Stimulated activated CD4-positive, alpha-beta T cell treated with anti-CD3 and anti-CD28 coated beads, Interleukin-4, amount 100 ng/mL, for 1 hour (primary cell): ENCODE data around the gene SYTL5.

Experiments used
- DNase-seq: peaks from one replicate; pipeline ENCODE4 v3.0.0-alpha.2; 2020

SYTL5 gene

GRCh38 chrX:38095971-38096529 is 89.7 kb downstream of the SYTL5 start:
- DNase-seq, result no peak

GRCh38 chrX:38099688-38100087 is 93.3 kb downstream of the SYTL5 start:
- DNase-seq, result no peak

DNA sequence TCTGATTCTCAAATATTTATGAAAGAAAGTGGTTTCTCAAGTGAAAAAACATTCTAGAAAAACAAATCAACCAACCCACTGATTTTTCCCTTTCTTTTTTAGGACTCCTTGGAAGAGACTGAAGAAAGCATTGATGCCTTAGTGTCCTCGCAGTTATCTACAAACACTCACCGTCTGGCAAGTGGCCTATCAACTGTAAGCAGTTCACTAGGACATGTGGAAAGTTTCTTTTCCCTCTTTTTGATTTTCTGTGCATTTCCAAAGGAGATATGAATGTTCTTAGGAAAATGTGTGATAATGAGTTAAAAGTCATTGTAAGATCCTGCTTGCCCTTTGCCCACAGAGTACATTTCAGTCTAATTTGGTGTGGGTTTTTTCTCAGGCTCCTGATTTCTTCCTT is 95.9 kb downstream of the SYTL5 start:
- DNase-seq, result no peak

DNA sequence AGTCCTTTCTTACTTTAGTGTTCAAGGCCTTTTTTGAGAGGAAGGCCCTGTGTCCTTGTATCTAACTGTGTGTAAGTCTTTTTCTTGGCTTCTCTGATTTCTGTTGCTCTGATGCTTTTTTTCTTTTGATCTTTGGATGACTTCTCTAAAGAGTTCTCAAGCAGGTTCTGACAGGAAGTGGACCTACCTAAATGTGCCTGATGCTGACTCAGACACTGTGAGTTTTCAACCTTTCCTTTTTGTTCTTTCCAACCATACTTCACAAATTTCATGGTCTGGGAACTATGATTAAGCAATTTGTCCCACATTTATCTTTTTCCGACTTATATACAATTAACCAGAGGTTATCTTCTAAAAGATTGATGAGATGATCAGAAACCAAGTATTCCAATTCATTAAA is 96.5 kb downstream of the SYTL5 start:
- no peak for DNase-seq

DNA sequence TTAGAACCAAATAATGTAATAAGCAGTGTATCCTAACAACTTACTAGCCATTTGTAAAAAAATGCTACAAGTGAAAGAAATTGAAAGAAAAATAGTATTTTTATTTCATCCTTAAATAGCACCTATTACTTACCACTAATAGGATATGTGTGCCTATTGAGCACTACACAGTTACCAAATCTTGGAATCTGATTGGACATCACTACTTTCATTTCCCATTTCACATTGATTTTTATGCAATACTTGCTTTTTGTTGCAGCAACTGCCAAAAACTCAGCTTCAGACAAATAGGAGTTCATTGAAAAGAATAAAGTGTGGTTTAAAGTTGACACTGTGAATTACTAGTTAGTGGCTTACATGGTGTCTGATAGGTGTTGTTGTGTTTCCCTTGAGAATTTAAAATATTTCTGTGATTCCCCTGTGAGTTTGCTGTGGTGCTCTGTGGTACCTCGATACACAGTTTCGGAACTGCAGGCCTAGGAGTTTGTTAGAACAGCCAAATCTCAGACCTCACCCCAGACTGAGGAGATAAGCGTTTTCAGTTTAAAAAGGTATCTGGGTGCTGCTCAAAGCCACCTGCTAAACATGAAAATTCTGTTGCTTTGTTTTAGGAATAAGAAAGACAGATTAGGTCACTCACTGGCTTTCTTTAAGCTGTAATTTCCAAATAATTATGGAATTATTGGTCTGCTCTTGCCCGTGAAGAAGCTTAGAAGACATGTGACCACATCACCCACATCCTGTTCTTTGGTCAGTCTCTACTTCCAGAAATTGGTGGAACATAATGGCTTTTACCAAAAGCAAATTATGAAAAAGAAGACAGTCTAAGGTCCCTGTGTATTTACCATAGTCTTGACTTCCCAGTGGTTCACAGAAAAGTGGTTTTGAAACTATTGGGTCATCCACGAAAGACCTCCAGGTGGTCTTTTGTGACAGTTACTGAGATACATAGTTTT is 97.8 kb downstream of the SYTL5 start:
- DNase-seq, result no peak

DNA sequence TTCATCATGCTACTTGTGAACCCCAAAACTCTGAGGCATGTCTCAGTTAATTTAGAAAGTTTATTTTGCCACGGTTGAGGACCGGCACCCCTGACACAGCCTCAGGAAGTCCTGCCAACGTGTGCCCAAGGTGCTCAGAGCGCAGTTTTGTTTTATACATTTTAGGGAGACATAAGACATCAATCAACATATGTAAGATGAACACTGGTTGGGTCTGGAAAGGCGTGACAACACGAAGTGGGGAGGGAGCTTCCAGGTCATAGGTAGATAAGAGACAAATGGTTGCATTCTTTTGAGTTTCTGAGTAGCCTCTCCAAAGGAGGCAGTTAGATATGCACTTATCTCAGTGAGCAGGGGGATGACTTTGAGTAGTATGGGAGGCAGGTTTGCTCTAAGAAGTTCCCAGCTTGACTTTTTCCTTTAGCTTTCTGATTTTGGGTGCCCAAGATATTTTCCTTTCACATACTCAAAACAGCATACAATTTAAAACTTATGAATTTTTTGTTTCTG is 98.9 kb downstream of the SYTL5 start:
- DNase-seq, result no peak

- DNase-seq, result no peak
Observed at GRCh38 chrX:38106991-38107655, 100.8 kb downstream of the SYTL5 start.

GRCh38 chrX:38108364-38108763 is 102.0 kb downstream of the SYTL5 start:
- DNase-seq, result no peak

GRCh38 chrX:38109042-38109898 is 102.9 kb downstream of the SYTL5 start:
- DNase-seq, result no peak

GRCh38 chrX:38110231-38110630 is 103.9 kb downstream of the SYTL5 start:
- no peak for DNase-seq

GRCh38 chrX:38111196-38111595 is 104.8 kb downstream of the SYTL5 start:
- DNase-seq, result no peak

- no peak for DNase-seq
Observed at GRCh38 chrX:38112566-38112965, 106.2 kb downstream of the SYTL5 start.

DNA sequence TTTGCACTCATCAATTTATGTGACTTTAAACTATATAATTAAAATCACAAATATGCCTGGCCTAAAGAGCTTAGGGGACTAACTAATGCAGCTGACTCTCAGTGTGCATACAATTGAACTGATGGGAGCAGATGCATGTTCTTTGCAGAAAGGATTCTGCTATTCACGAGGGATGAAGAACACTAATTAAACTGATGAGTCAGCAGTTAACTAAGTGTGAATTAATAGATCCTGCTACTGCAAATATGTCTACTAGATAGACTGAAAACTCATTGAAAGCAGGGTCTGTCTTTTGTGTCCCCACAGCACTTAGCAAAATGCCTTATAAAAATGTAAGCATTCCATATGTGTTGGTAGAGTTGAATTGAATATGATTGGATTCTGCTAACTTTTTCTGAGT is 110.4 kb downstream of the SYTL5 start:
- DNase-seq, result no peak

- DNase-seq, result no peak
Observed at GRCh38 chrX:38117485-38117884, 111.1 kb downstream of the SYTL5 start.

DNA sequence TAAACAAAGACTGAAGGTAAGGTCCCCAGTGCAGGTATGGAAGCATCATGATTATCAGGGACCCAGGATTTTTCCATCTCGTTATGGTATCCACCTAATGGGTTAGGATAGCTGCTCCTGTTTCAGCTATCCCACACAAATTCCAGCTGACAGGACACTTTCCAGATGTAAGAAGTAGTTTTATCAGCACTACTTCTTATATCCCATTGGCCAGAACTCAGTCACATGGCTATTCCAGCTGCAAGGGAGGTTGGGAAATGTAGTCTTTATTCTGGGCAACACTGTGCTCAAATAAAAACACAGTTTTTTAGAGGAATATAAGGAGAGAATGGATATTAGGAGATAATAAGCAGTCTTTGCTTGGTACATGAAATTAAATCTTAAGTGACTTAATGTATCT is 117.6 kb downstream of the SYTL5 start:
- no peak for DNase-seq

- DNase-seq, result no peak
Observed at GRCh38 chrX:38126179-38126578, 119.8 kb downstream of the SYTL5 start.

- no peak for DNase-seq
Observed at GRCh38 chrX:38127961-38128360, 121.6 kb downstream of the SYTL5 start.

DNA sequence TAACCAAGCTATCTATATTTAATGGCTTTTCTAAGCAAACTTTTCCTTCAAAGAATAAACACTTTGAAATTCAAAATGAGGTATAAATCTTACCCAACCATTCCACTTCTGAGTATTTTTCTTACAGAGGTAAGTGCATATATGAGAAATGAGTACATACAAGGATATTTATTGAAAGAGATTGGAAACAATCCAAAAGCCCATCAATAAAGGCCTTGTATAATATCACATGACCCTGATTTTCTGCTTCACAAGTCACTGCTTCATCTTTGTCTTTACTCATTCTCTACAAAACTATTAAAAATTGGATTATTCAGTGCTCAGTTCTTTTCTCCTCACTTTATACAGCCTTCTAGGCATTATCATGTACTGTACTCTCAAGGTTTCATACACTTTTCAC is 123.0 kb downstream of the SYTL5 start:
- DNase-seq, result no peak

DNA sequence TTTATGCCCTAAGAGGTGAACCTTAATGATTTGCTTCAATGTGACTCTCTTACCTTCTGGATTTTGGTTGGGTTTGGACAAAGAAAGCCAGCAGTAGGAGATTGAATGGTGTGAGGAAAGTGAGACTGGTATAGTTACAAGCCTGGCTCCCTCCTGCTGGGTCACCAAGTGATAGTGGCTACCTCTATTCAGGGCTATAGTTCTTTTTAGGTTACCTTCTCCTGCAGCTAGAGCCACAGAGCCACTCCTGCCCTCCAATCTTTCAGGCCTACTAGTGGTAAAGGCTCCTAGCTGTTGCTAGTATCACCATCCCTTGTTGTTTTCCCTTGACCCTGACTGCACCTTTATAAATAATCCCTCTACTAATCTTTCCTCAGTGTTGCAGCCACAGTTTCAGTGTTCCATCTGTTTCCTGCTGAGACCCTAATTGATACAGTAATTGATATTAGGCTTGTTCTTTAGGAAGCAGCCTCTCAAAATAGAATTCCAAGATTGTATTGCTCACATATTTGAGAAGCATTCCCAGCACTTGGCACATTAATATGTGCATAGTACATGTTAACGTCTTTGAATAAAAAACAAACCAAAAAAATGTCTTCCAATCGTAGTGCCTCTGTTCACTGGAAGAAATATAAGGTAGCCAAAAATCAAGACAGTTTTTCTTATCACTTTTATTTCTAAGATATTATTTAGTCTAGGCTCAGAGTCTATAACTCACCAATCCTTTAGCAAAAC is 132.0 kb downstream of the SYTL5 start:
- DNase-seq, result no peak

- DNase-seq, result no peak
Observed at GRCh38 chrX:38138900-38139299, 132.5 kb downstream of the SYTL5 start.

DNA sequence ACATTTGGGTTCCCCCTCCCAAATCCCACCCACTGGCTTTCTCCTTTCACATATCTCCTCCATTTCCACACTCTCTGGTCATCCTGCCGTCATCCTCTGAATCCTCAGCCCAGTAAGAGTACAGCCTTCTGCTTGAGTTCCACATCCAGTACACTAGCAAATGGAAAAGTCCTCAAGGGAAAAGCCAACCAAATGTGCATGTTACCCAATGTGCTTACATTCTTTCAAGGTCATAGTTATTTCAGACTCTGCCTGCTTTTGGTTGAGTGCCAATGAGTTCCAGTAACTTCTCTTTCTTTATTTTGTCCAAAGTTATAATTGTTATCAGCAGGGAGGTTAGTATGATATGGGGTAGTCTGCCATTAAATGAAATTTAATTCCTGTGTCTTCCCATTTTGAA is 136.3 kb downstream of the SYTL5 start:
- DNase-seq, result no peak

DNA sequence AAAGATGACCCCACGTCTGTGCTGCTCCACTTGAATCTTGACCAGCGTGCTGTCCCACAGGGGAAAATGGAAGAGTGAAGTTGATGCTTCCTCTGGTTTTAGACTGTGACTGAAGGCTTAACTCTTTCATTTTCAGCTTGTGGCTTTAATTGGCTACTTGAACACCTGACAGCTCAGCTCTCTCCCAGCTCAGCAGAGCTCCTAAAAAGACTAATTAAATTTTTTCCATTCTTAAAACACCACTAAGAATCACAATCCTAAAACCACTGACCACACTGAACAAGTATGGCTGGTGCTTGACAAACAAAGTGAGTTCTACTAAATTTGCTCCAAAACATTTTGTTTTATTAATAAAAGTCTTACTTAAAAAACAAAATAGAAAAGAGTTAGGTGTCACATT is 142.7 kb downstream of the SYTL5 start:
- no peak for DNase-seq
